Measurements from ENCODE around the gene GBE1. TPM values are rescaled to one million over a fixed set of nuclear protein-coding genes. Genes with fewer than 3 reads are reported as not detected.
"Not testable (repeated sequence)": the region's sequence is repeated elsewhere in the genome, so short reads cannot be mapped to it uniquely, and the experiment has no call there.

GBE1 gene
- total RNA-seq, 5 donors from 2014 or later (not counting 1 experiment from before 2014, with no cell fraction given) = 8.1 to 9.2 (median 8.7) TPM

DNA sequence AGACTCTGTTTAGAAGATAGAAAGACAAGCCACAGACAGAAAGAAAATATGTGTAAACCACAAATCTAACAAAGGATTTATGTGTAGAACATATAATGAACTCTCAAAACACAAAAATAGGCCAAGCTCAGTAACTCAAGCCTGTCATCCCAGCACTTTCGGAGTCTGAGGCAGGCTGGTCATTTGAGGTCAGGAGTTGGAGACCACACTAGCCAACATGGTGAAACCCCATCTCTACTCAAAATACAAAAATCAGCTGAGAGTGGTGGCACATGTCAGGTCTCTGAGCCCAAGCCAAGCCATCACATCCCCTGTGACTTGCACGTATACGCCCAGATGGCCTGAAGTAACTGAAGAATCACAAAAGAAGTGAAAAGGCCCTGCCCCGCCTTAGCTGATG lies 14.2 kb downstream of the GBE1 start:
- POLR2A ChIA-PET = not testable (repeated sequence)

DNA sequence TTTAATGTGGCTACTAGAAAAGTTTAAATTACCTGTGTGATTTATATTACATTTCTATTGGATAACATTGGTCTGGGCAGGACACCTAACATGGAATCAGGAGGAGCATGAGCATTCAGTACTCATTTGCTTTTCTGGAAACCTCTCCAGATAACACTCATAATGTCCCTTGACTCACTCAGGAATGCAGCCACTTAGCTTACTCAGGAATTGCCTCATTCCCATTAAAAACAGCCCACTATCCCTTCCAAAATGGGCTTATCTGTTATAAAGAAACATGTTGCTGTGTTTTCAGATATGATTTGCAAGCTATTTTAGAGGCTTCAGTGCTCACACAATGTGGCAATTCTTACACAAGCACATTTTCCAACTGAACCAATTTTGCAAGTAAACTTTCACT lies 17.1 kb downstream of the GBE1 start:
- peaks cover 0 to 3% (median 0%) of the 10 kb centered on the region in 3 donors for H3K4me1 Mint-ChIP-seq
- Histone ChIP-seq H3K4me3 (ENCODE audit: control insufficient read depth in 1 of 2, extremely low read depth in 1 of 2, low read length in 1 of 2) (no peak overlapping the region), H3K36me3 (ENCODE audit: control insufficient read depth in 2 of 2, extremely low read depth in 1 of 2, insufficient read depth in 1 of 2, low read length in 1 of 2) (no peaks in the 10 kb centered on the region), H3K9me3 (no peaks in the 10 kb centered on the region), H3K4me1 (ENCODE audit: control insufficient read depth in 1 of 2, extremely low read depth in 1 of 2, insufficient read depth in 2 of 2, low read length in 2 of 2) (no peaks in the 10 kb centered on the region), H3K27ac (ENCODE audit: low read length) (no peak overlapping the region), H3K27me3 (replicated peaks in 1 of 2; ENCODE audit: control insufficient read depth in 2 of 2, extremely low read depth in 1 of 2, insufficient read depth in 2 of 2, low read length in 1 of 2) (no peaks in the 10 kb centered on the region)
- H3K9me3 Mint-ChIP-seq = no peaks in the 10 kb centered on the region
- ATAC-seq (replicated peaks in 1 of 4) (no peak), DNase-seq (no peak)
- POLR2A ChIA-PET = no interaction called here
- no peaks in the 10 kb centered on the region for H3K27me3 Mint-ChIP-seq
- no peak overlapping the region for H3K4me3 Mint-ChIP-seq
- CTCF ChIA-PET = no interaction called here
- H3K36me3 Mint-ChIP-seq = peaks cover 9% of the 10 kb centered on the region
- no peak overlapping the region for H3K27ac Mint-ChIP-seq

More for the DNA sequence above, 14.2 kb downstream of the GBE1 start:
- H3K27ac Mint-ChIP-seq; H3K4me1 ChIP-seq (ENCODE audit: control insufficient read depth in 1 of 2, extremely low read depth in 1 of 2, insufficient read depth in 2 of 2, low read length in 2 of 2); H3K9me3 ChIP-seq; H3K4me3 Mint-ChIP-seq; H3K27me3 Mint-ChIP-seq; ATAC-seq (replicated peaks in 1 of 4); H3K4me3 ChIP-seq (ENCODE audit: control insufficient read depth in 1 of 2, extremely low read depth in 1 of 2, low read length in 1 of 2); CTCF ChIA-PET; DNase-seq; H3K4me1 Mint-ChIP-seq; H3K36me3 ChIP-seq (ENCODE audit: control insufficient read depth in 2 of 2, extremely low read depth in 1 of 2, insufficient read depth in 1 of 2, low read length in 1 of 2); H3K9me3 Mint-ChIP-seq; H3K27me3 ChIP-seq (replicated peaks in 1 of 2; ENCODE audit: control insufficient read depth in 2 of 2, extremely low read depth in 1 of 2, insufficient read depth in 2 of 2, low read length in 1 of 2); H3K27ac ChIP-seq (ENCODE audit: low read length): not testable (repeated sequence)
- H3K36me3 Mint-ChIP-seq = peaks cover 19% of the 10 kb centered on the region
- WGBS (ENCODE audit: insufficient coverage) = 93% methylated on average over 4 of the region's 4 CpGs

DNA sequence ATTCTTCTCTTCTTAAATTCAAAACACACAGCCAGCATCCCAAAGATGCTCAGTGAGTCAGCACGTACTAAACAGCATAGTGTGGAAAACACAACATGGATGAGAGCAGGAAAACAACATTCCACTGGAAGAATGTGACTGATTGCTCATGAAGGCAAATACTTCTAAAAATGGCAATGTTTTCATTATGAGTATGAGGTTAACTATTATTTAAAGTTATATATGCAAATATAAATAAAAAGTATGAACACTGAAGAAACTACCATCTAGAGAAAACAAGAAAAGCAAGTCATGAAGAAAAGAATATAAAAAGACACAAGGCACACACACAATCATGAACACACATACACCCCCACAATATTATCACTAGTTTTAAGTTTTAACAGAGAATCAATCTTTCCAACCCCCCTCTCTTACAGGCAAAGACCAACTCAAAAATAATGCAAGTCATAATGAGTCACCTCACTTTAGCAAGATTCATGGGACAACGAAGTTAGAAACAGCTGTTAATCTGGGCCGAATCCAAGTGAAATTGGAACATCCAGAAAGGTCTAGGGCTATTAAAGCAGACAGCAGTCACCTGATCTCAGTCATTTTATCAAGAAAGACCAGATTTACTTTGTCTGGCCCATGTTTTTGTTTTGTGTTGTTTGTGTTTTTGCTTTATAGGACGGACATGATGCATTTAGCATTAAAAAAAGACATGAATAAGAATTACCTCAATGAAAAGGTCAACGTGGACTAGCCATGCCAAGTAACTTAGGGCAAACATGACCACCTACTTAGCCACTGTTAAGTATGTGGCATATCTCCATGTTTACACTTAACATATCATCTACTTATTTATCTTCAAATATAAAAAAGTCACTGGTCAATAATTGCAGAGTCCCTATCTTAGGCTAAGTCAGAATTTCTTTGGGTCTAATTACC lies 18.1 kb downstream of the GBE1 start:
- Mint-ChIP-seq H3K27me3 (no peaks in the 10 kb centered on the region), H3K4me3 (no peak overlapping the region), H3K9me3 (no peaks in the 10 kb centered on the region), H3K4me1 (peaks cover 0 to 3% (median 0%) of the 10 kb centered on the region in 3 donors), H3K27ac (no peak overlapping the region), H3K36me3 (peaks cover 14% of the 10 kb centered on the region)
- no peaks in the 10 kb centered on the region for H3K27me3 ChIP-seq (replicated peaks in 1 of 2; ENCODE audit: control insufficient read depth in 2 of 2, extremely low read depth in 1 of 2, insufficient read depth in 2 of 2, low read length in 1 of 2)
- ChIA-PET POLR2A (no interaction called here), CTCF (no interaction called here)
- ATAC-seq (replicated peaks in 1 of 4) (no peak), DNase-seq (no peak)
- WGBS (ENCODE audit: insufficient coverage) = 53% methylated on average over 2 of the region's 5 CpGs
- H3K4me1 ChIP-seq (ENCODE audit: control insufficient read depth in 1 of 2, extremely low read depth in 1 of 2, insufficient read depth in 2 of 2, low read length in 2 of 2) = no peaks in the 10 kb centered on the region
- H3K27ac ChIP-seq (ENCODE audit: low read length) = no peak overlapping the region
- H3K36me3 ChIP-seq (ENCODE audit: control insufficient read depth in 2 of 2, extremely low read depth in 1 of 2, insufficient read depth in 1 of 2, low read length in 1 of 2) = no peaks in the 10 kb centered on the region
- H3K9me3 ChIP-seq = no peaks in the 10 kb centered on the region
- H3K4me3 ChIP-seq (ENCODE audit: control insufficient read depth in 1 of 2, extremely low read depth in 1 of 2, low read length in 1 of 2) = no peak overlapping the region

DNA sequence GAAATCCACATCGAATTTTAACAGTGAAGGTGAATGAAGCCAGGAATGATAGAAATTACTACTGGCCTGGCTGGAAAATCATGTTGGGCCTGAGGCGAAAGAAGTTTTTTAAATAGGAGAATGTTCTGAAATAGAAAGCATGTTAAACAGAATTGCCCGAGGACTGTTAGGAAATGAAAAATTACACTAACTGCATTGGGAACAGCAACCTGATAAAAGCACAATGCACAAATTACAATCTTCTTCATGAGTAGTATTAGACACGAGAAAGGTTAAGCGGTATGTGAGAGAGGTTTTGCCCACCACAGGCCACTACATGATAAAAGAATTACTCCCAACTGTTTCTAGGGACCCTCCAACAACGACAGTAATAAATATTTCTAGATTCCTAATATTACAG lies 18.9 kb downstream of the GBE1 start:
- Mint-ChIP-seq H3K27me3 (no peaks in the 10 kb centered on the region), H3K4me1 (peaks cover 0 to 3% (median 0%) of the 10 kb centered on the region in 3 donors), H3K4me3 (no peak overlapping the region), H3K9me3 (no peaks in the 10 kb centered on the region), H3K36me3 (peaks cover 9% of the 10 kb centered on the region), H3K27ac (no peak overlapping the region)
- ChIA-PET CTCF (no interaction called here), POLR2A (no interaction called here)
- Histone ChIP-seq H3K9me3 (no peaks in the 10 kb centered on the region), H3K27ac (ENCODE audit: low read length) (no peak overlapping the region), H3K4me3 (ENCODE audit: control insufficient read depth in 1 of 2, extremely low read depth in 1 of 2, low read length in 1 of 2) (no peak overlapping the region), H3K27me3 (replicated peaks in 1 of 2; ENCODE audit: control insufficient read depth in 2 of 2, extremely low read depth in 1 of 2, insufficient read depth in 2 of 2, low read length in 1 of 2) (no peaks in the 10 kb centered on the region), H3K36me3 (ENCODE audit: control insufficient read depth in 2 of 2, extremely low read depth in 1 of 2, insufficient read depth in 1 of 2, low read length in 1 of 2) (no peaks in the 10 kb centered on the region), H3K4me1 (ENCODE audit: control insufficient read depth in 1 of 2, extremely low read depth in 1 of 2, insufficient read depth in 2 of 2, low read length in 2 of 2) (no peaks in the 10 kb centered on the region)
- ATAC-seq (replicated peaks in 1 of 4) (no peak), DNase-seq (no peak)
- WGBS (ENCODE audit: insufficient coverage) = 56% methylated on average over 1 of the region's 6 CpGs

DNA sequence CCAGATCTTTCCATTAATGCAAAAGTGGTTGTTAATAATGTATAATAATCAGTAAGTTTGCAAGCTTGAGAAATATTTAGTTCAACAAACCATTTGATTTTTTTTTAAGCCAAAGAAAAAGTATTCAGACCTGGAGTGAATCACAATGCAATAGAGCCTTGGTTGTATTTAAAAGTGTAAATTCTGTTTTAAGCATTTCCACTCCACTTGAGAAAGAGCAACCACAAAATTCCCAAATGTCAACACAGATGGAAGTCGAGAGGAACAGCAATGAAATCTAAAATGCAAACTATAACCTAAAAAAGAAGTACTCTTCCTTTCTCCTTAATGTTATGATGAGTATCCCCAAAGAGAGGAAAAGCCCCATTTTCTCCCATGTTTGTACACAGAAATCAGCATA lies 20.2 kb downstream of the GBE1 start:
- ChIA-PET POLR2A (no interaction called here), CTCF (no interaction called here)
- Histone ChIP-seq H3K27ac (ENCODE audit: low read length) (no peak overlapping the region), H3K9me3 (no peaks in the 10 kb centered on the region), H3K4me3 (ENCODE audit: control insufficient read depth in 1 of 2, extremely low read depth in 1 of 2, low read length in 1 of 2) (no peak overlapping the region), H3K4me1 (ENCODE audit: control insufficient read depth in 1 of 2, extremely low read depth in 1 of 2, insufficient read depth in 2 of 2, low read length in 2 of 2) (no peaks in the 10 kb centered on the region), H3K36me3 (ENCODE audit: control insufficient read depth in 2 of 2, extremely low read depth in 1 of 2, insufficient read depth in 1 of 2, low read length in 1 of 2) (no peaks in the 10 kb centered on the region), H3K27me3 (replicated peaks in 1 of 2; ENCODE audit: control insufficient read depth in 2 of 2, extremely low read depth in 1 of 2, insufficient read depth in 2 of 2, low read length in 1 of 2) (no peaks in the 10 kb centered on the region)
- Mint-ChIP-seq H3K9me3 (no peaks in the 10 kb centered on the region), H3K27me3 (no peaks in the 10 kb centered on the region), H3K4me1 (peaks cover 0 to 3% (median 0%) of the 10 kb centered on the region in 3 donors), H3K4me3 (no peak overlapping the region), H3K27ac (no peak overlapping the region), H3K36me3 (peaks cover 7% of the 10 kb centered on the region)
- no CpG with 5 or more reads among the region's 1 CpG for WGBS (ENCODE audit: insufficient coverage)
- ATAC-seq (replicated peaks in 1 of 4) (no peak), DNase-seq (no peak)

DNA sequence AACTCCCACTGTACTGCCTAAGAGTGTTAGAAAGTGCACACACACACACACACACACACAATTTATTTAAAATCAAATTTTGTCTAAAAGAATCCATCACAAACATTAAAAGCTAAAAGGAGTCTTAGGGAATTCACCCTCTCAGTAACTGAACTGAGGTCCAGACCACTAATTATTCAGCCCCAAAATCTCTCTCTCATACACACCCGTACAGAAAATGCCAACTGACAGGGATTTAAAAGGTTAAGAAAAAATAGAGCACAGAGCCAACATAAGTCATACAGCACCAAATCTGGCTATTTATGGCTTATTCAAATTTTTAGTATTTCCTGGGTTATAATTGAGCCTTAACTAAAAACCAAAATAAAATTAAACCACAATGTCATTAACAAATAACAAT lies 20.7 kb downstream of the GBE1 start:
- Histone ChIP-seq H3K9me3 (no peaks in the 10 kb centered on the region), H3K4me3 (ENCODE audit: control insufficient read depth in 1 of 2, extremely low read depth in 1 of 2, low read length in 1 of 2) (no peak overlapping the region), H3K27me3 (replicated peaks in 1 of 2; ENCODE audit: control insufficient read depth in 2 of 2, extremely low read depth in 1 of 2, insufficient read depth in 2 of 2, low read length in 1 of 2) (no peaks in the 10 kb centered on the region), H3K4me1 (ENCODE audit: control insufficient read depth in 1 of 2, extremely low read depth in 1 of 2, insufficient read depth in 2 of 2, low read length in 2 of 2) (no peaks in the 10 kb centered on the region), H3K27ac (ENCODE audit: low read length) (no peak overlapping the region), H3K36me3 (ENCODE audit: control insufficient read depth in 2 of 2, extremely low read depth in 1 of 2, insufficient read depth in 1 of 2, low read length in 1 of 2) (no peaks in the 10 kb centered on the region)
- Mint-ChIP-seq H3K27ac (no peak overlapping the region), H3K9me3 (no peaks in the 10 kb centered on the region), H3K4me1 (peaks cover 0 to 3% (median 0%) of the 10 kb centered on the region in 3 donors), H3K36me3 (peaks cover 7% of the 10 kb centered on the region), H3K4me3 (no peak overlapping the region), H3K27me3 (no peaks in the 10 kb centered on the region)
- POLR2A ChIA-PET = interaction anchor here in 1 of 2 donors (0.6 kb wide), 1 partner anchor 21 kb away, joined by 4 read pairs; the partner anchor contains the start of gene GBE1
- CTCF ChIA-PET = no interaction called here
- DNase-seq = no peak
- ATAC-seq (replicated peaks in 1 of 4) = no peak
- no CpG with 5 or more reads among the region's 1 CpG for WGBS (ENCODE audit: insufficient coverage)
